Activated CD4-positive, alpha-beta memory T cell treated with anti-CD3 and anti-CD28 coated beads for 36 hours (primary cell): Measurements from ENCODE around the gene HELQ. TPM values are rescaled to one million over a fixed set of nuclear protein-coding genes. Genes with fewer than 3 reads are reported as not detected.

Experiments
- CTCF ChIA-PET: fragments of 350-600 bp; sonication (Branson Sonifier 250); formaldehyde crosslinking; loops from one replicate; lab custom pipeline; 2021; ENCODE audit warnings: antibody characterized with exemption, inconsistent platforms; lab: Charles Lee
- POLR2A ChIA-PET: fragments of 350-600 bp; sonication (Branson Sonifier 250); formaldehyde crosslinking; loops from one replicate; lab custom pipeline; 2021; ENCODE audit warnings: antibody characterized with exemption; lab: Charles Lee
- DNase-seq: peaks from one replicate; pipeline ENCODE4 v3.0.0-alpha.2; 2020
- H3K27ac Mint-ChIP-seq: one replicate; pipeline ENCODE4 v1.8.0; 2021; ENCODE audit warnings: mixed read lengths
- H3K27me3 Mint-ChIP-seq: one replicate; pipeline ENCODE4 v1.8.0; 2021; ENCODE audit warnings: mixed read lengths
- H3K36me3 Mint-ChIP-seq: one replicate; pipeline ENCODE4 v1.8.0; 2021; ENCODE audit warnings: mixed read lengths
- H3K4me1 Mint-ChIP-seq: one replicate; pipeline ENCODE4 v1.8.0; 2021; ENCODE audit warnings: low read depth, mixed read lengths
- H3K4me3 Mint-ChIP-seq: one replicate; pipeline ENCODE4 v1.8.0; 2021; ENCODE audit warnings: mild to moderate bottlenecking, mixed read lengths
- H3K9me3 Mint-ChIP-seq: one replicate; pipeline ENCODE4 v1.8.0; 2021; ENCODE audit warnings: mixed read lengths
- intact Hi-C: fragments of 100-400 bp; cut with micrococcal nuclease; formaldehyde crosslinking; loops from one replicate; pipeline ENCODE4 v1.15.1; 2023
- total RNA-seq, 2 experiments: library from RNA; stranded (reverse); gene quantifications; one replicate each; pipeline ENCODE4 v1.2.3, GENCODE V29; 2021

HELQ gene
- total RNA-seq, 2 experiments from 2014 or later, result 9.5 to 13.3 TPM

GRCh38 chr4:83362492-83363329 lies 92.9 kb downstream of the HELQ start:
- H3K4me1 Mint-ChIP-seq, result peaks cover 1% of the 10 kb centered on the region
- ChIA-PET POLR2A (no interaction called here), CTCF (interaction anchor here (0.8 to 2.4 kb wide), 6 partner anchors 8 to 92 kb away, joined by 3 to 6 read pairs (median 4); partner anchors contain the start of genes COQ2 and HELQ)
- no peak overlapping the region for H3K4me3 Mint-ChIP-seq
- H3K27ac Mint-ChIP-seq, result no peak overlapping the region
- no peaks in the 10 kb centered on the region for H3K36me3 Mint-ChIP-seq
- H3K9me3 Mint-ChIP-seq, result no peaks in the 10 kb centered on the region
- intact Hi-C loops, result no loop called here
- H3K27me3 Mint-ChIP-seq, result peaks cover 2% of the 10 kb centered on the region
- no peak for DNase-seq

GRCh38 chr4:83361416-83362103 lies 94.1 kb downstream of the HELQ start:
- Mint-ChIP-seq H3K27me3 (peaks cover 2% of the 10 kb centered on the region), H3K4me3 (no peak overlapping the region), H3K27ac (no peak overlapping the region), H3K9me3 (no peaks in the 10 kb centered on the region), H3K4me1 (peaks cover 13% of the 10 kb centered on the region), H3K36me3 (peaks cover 2% of the 10 kb centered on the region)
- CTCF ChIA-PET, result interaction anchor here (0.6 to 2.4 kb wide), 6 partner anchors 9 to 93 kb away, joined by 3 to 6 read pairs (median 3); partner anchors contain the start of genes COQ2 and HELQ
- POLR2A ChIA-PET, result no interaction called here
- DNase-seq, result no peak
- intact Hi-C loops, result no loop called here

GRCh38 chr4:83360018-83360417 lies 95.6 kb downstream of the HELQ start:
- no peak overlapping the region for H3K27ac Mint-ChIP-seq
- no peak for DNase-seq
- ChIA-PET CTCF (no interaction called here), POLR2A (no interaction called here)
- H3K4me1 Mint-ChIP-seq, result peaks cover 17% of the 10 kb centered on the region
- peaks cover 2% of the 10 kb centered on the region for H3K36me3 Mint-ChIP-seq
- no peaks in the 10 kb centered on the region for H3K9me3 Mint-ChIP-seq
- no peaks in the 10 kb centered on the region for H3K27me3 Mint-ChIP-seq
- no peak overlapping the region for H3K4me3 Mint-ChIP-seq
- intact Hi-C loops, result no loop called here

- no peaks in the 10 kb centered on the region for H3K27me3 Mint-ChIP-seq
- POLR2A ChIA-PET, result interaction anchor here (2.2 kb wide), 1 partner anchor 97 kb away, joined by 14 read pairs; the partner anchor contains the start of genes HELQ and MRPS18C
- no peak overlapping the region for H3K4me3 Mint-ChIP-seq
- DNase-seq, result no peak
- peaks cover 17% of the 10 kb centered on the region for H3K4me1 Mint-ChIP-seq
- H3K27ac Mint-ChIP-seq, result no peak overlapping the region
- H3K36me3 Mint-ChIP-seq, result peaks cover 3% of the 10 kb centered on the region
- CTCF ChIA-PET, result no interaction called here
- intact Hi-C loops, result loop anchor here (5.0 to 10.0 kb wide), 2 partner anchors 126 to 284 kb away; partner anchors contain the start of gene ABRAXAS1
- peaks cover 6% of the 10 kb centered on the region for H3K9me3 Mint-ChIP-seq
Measured at GRCh38 chr4:83358410-83358809, 97.2 kb downstream of the HELQ start.

Other genes starting within 250 kb of the HELQ start
- 10 to 100 TPM; 15.9 to 18.7 TPM for gene COQ2, start 171.0 kb downstream of the HELQ start, total RNA-seq
- gene HPSE, start 121.0 kb downstream of the HELQ start, total RNA-seq, result 10 to 100 TPM; 16.5 TPM
- 10 to 100 TPM; 63.3 to 72.8 TPM for gene MRPS18C, start 235 bp upstream of the HELQ start, total RNA-seq
- 10 to 100 TPM; 17.5 to 18.0 TPM for gene ABRAXAS1, start 29.3 kb upstream of the HELQ start, total RNA-seq
- gene GPAT3, start 80.3 kb upstream of the HELQ start, total RNA-seq, result 1 to 10 TPM; 4.2 to 7.2 TPM